GM12865 (cell line): ENCODE results near the gene MBLAC1.

ENCODE experiments used
- DNase-seq: peaks from one replicate; pipeline ENCODE4 v3.0.0; 2010; ENCODE audit warnings: low read depth
- H3K4me3 ChIP-seq: 2 replicates; pipeline ENCODE4 v1.5.1; 2011; ENCODE audit warnings: mild to moderate bottlenecking, low read depth, low read length, control low read depth
- CTCF ChIP-seq: IDR thresholded peaks from 2 replicates; pipeline ENCODE4 v1.5.1; 2011; ENCODE audit warnings: low read length, control low read depth, low read depth, inconsistent platforms; ENCODE audit not compliant: insufficient read depth; ENCODE audit errors: missing control alignments

MBLAC1 gene

GRCh38 chr7:100085515-100085914 is 41.3 kb upstream of the MBLAC1 start:
- no peak for DNase-seq
- no peak for TF ChIP-seq CTCF

GRCh38 chr7:100087055-100087750 is 39.6 kb upstream of the MBLAC1 start:
- TF ChIP-seq CTCF, result no peak
- H3K4me3 ChIP-seq, result no peak overlapping the region
- no peak for DNase-seq

More at GRCh38 chr7:100085515-100085914, 41.3 kb upstream of the MBLAC1 start:
- H3K4me3 ChIP-seq, result no peak overlapping the region

DNA sequence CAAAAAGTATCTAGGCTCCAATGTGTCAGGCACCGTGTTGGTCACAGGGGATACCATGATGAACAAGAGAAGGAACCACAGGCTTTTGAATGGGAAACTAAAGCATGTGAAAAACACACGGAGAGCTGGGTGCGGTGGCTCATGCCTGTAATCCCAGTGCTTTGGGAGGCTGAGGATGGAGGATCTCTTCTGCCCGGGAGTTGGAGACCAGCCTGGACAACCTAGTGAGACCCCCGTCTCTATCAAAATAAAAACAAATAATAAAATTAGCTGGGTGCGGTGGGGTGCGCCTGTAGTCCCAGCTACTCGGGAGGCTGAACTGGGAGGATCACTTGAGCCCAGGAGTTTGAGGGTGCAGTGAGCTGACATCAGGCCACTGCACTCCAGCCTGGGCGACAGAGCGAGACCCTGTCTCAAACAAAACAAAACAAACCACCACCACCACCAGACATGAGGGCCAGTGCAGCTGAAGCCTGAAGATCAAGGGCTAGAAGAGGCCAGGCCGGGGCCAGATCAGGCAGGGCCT is 38.6 kb upstream of the MBLAC1 start:
- peak overlapping the region; percentile 88 for H3K4me3 ChIP-seq
- TF ChIP-seq CTCF, result no peak
- no peak for DNase-seq

GRCh38 chr7:100088621-100089457 is 37.9 kb upstream of the MBLAC1 start, which contains the start of gene COPS6:
COPS6 (plus strand) TSS chr7:100088969; CDS start chr7:100088991, 22 bp downstream.
- DNase-seq, result peak; percentile 90
- peak within 1 kb of the TSS; percentile 88 for H3K4me3 ChIP-seq
- TF ChIP-seq CTCF, result no peak

- H3K4me3 ChIP-seq, result peak overlapping the region; percentile 88
- DNase-seq, result no peak
- no peak for TF ChIP-seq CTCF
Observed at GRCh38 chr7:100089458-100090196, 37.1 kb upstream of the MBLAC1 start.

DNA sequence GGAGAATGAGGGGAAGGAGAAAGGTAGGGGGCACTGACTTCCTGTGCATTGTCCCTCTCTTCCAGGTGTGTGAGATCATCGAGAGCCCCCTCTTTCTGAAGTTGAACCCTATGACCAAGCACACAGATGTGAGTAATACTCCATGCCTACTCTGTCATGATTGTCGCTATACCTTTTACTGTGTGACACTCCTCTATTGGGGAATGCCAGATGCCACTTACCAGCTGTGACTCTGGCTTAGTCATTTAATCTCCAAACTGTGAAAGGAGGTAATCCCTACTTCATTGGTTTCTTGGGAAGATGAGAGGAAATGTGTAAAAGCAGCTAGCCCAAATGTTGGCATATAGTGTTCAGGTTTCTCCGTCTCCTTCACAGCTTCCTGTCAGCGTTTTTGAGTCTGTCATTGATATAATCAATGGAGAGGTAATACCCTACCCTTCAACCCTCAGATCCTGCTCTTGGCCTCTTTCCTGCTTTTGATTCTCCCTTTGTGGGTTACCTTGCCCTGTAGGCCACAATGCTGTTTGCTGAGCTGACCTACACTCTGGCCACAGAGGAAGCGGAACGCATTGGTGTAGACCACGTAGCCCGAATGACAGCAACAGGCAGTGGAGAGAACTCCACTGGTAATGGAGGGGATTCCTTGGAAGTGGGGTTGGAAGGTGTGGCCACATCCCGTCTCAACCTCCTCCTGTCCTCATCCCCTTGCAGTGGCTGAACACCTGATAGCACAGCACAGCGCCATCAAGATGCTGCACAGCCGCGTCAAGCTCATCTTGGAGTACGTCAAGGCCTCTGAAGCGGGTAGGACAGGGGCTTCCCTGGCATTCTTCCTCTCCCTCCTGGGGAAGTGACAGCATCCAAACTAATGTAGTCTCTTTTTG is 36.0 kb upstream of the MBLAC1 start:
- DNase-seq, result no peak
- no peak for TF ChIP-seq CTCF
- H3K4me3 ChIP-seq, result no peak overlapping the region
